ENCODE data around the gene UNC13B.
"Not testable (repeated sequence)": the region's sequence is repeated elsewhere in the genome, so short reads cannot be mapped to it uniquely, and the experiment has no call there.

UNC13B gene

GRCh38 chr9:35220659-35221338 is 59.0 kb downstream of the UNC13B start:
- no peak overlapping the region for H3K9ac ChIP-seq (ENCODE audit: low read length in 5 of 5)
- peaks cover 2 to 13% (median 8%) of the 10 kb centered on the region in 5 donors for H3K9me3 ChIP-seq (ENCODE audit: control insufficient read depth in 5 of 5, low read length in 5 of 5)
- no peaks in the 10 kb centered on the region for H3K4me1 ChIP-seq (ENCODE audit: control insufficient read depth in 5 of 5, insufficient read depth in 5 of 5, low read length in 5 of 5)
- no peak overlapping the region for H3K27ac ChIP-seq (ENCODE audit: low read depth, low read length)
- no peak overlapping the region for H3K4me3 ChIP-seq (ENCODE audit: low read depth in 1 of 5, low read length in 5 of 5)
- H3K27me3 ChIP-seq (ENCODE audit: control insufficient read depth in 5 of 5, insufficient read depth in 4 of 5, low read length in 5 of 5) = no peaks in the 10 kb centered on the region
- peaks cover 0 to 4% (median 0%) of the 10 kb centered on the region in 5 donors for H3K36me3 ChIP-seq (ENCODE audit: control insufficient read depth in 5 of 5, insufficient read depth in 5 of 5, low read length in 5 of 5)

GRCh38 chr9:35225677-35226076 is 63.9 kb downstream of the UNC13B start:
- Histone ChIP-seq H3K4me3 (ENCODE audit: low read depth in 1 of 5, low read length in 5 of 5) (no peak overlapping the region), H3K4me1 (ENCODE audit: control insufficient read depth in 5 of 5, insufficient read depth in 5 of 5, low read length in 5 of 5) (peaks cover 0 to 11% (median 8%) of the 10 kb centered on the region in 5 donors), H3K36me3 (ENCODE audit: control insufficient read depth in 5 of 5, insufficient read depth in 5 of 5, low read length in 5 of 5) (peaks cover 0 to 4% (median 0%) of the 10 kb centered on the region in 5 donors), H3K27me3 (ENCODE audit: control insufficient read depth in 5 of 5, insufficient read depth in 4 of 5, low read length in 5 of 5) (no peaks in the 10 kb centered on the region), H3K9me3 (ENCODE audit: control insufficient read depth in 5 of 5, low read length in 5 of 5) (peaks cover 2 to 11% (median 8%) of the 10 kb centered on the region in 5 donors), H3K9ac (ENCODE audit: low read length in 5 of 5) (no peak overlapping the region), H3K27ac (ENCODE audit: low read depth, low read length) (no peak overlapping the region)

- H3K9ac ChIP-seq (ENCODE audit: low read length in 5 of 5) = no peak overlapping the region
- no peak overlapping the region for H3K4me3 ChIP-seq (ENCODE audit: low read depth in 1 of 5, low read length in 5 of 5)
- peaks cover 0 to 6% (median 0%) of the 10 kb centered on the region in 5 donors for H3K36me3 ChIP-seq (ENCODE audit: control insufficient read depth in 5 of 5, insufficient read depth in 5 of 5, low read length in 5 of 5)
- H3K4me1 ChIP-seq (ENCODE audit: control insufficient read depth in 5 of 5, insufficient read depth in 5 of 5, low read length in 5 of 5) = peaks cover 0 to 11% (median 8%) of the 10 kb centered on the region in 5 donors
- peaks cover 2 to 11% (median 8%) of the 10 kb centered on the region in 5 donors for H3K9me3 ChIP-seq (ENCODE audit: control insufficient read depth in 5 of 5, low read length in 5 of 5)
- H3K27me3 ChIP-seq (ENCODE audit: control insufficient read depth in 5 of 5, insufficient read depth in 4 of 5, low read length in 5 of 5) = no peaks in the 10 kb centered on the region
- no peak overlapping the region for H3K27ac ChIP-seq (ENCODE audit: low read depth, low read length)
These were observed 64.8 kb downstream of the UNC13B start for GRCh38 chr9:35226651-35227050.

- H3K27ac ChIP-seq (ENCODE audit: low read depth, low read length) = no peak overlapping the region
These were observed 65.5 kb downstream of the UNC13B start for GRCh38 chr9:35227284-35227683.

GRCh38 chr9:35229066-35229778 is 67.4 kb downstream of the UNC13B start:
- Histone ChIP-seq H3K9ac (ENCODE audit: low read length in 5 of 5) (no peak overlapping the region), H3K4me1 (ENCODE audit: control insufficient read depth in 5 of 5, insufficient read depth in 5 of 5, low read length in 5 of 5) (peaks cover 0 to 11% (median 8%) of the 10 kb centered on the region in 5 donors), H3K36me3 (ENCODE audit: control insufficient read depth in 5 of 5, insufficient read depth in 5 of 5, low read length in 5 of 5) (peaks cover 0 to 2% (median 0%) of the 10 kb centered on the region in 5 donors), H3K27me3 (ENCODE audit: control insufficient read depth in 5 of 5, insufficient read depth in 4 of 5, low read length in 5 of 5) (no peaks in the 10 kb centered on the region), H3K27ac (ENCODE audit: low read depth, low read length) (no peak overlapping the region), H3K9me3 (ENCODE audit: control insufficient read depth in 5 of 5, low read length in 5 of 5) (no peaks in the 10 kb centered on the region), H3K4me3 (ENCODE audit: low read depth in 1 of 5, low read length in 5 of 5) (no peak overlapping the region)

More at GRCh38 chr9:35227284-35227683, 65.5 kb downstream of the UNC13B start:
- H3K4me1 ChIP-seq (ENCODE audit: control insufficient read depth in 5 of 5, insufficient read depth in 5 of 5, low read length in 5 of 5) = peaks cover 0 to 11% (median 8%) of the 10 kb centered on the region in 5 donors
- H3K9me3 ChIP-seq (ENCODE audit: control insufficient read depth in 5 of 5, low read length in 5 of 5) = peaks cover 2 to 11% (median 8%) of the 10 kb centered on the region in 5 donors
- H3K27me3 ChIP-seq (ENCODE audit: control insufficient read depth in 5 of 5, insufficient read depth in 4 of 5, low read length in 5 of 5) = no peaks in the 10 kb centered on the region
- peaks cover 0 to 6% (median 0%) of the 10 kb centered on the region in 5 donors for H3K36me3 ChIP-seq (ENCODE audit: control insufficient read depth in 5 of 5, insufficient read depth in 5 of 5, low read length in 5 of 5)
- H3K4me3 ChIP-seq (ENCODE audit: low read depth in 1 of 5, low read length in 5 of 5) = no peak overlapping the region
- H3K9ac ChIP-seq (ENCODE audit: low read length in 5 of 5) = no peak overlapping the region

GRCh38 chr9:35229779-35230143 is 68.0 kb downstream of the UNC13B start:
- no peaks in the 10 kb centered on the region for H3K27me3 ChIP-seq (ENCODE audit: control insufficient read depth in 5 of 5, insufficient read depth in 4 of 5, low read length in 5 of 5)
- H3K27ac ChIP-seq (ENCODE audit: low read depth, low read length) = no peak overlapping the region
- no peak overlapping the region for H3K9ac ChIP-seq (ENCODE audit: low read length in 5 of 5)
- no peaks in the 10 kb centered on the region for H3K9me3 ChIP-seq (ENCODE audit: control insufficient read depth in 5 of 5, low read length in 5 of 5)
- peaks cover 0 to 2% (median 0%) of the 10 kb centered on the region in 5 donors for H3K36me3 ChIP-seq (ENCODE audit: control insufficient read depth in 5 of 5, insufficient read depth in 5 of 5, low read length in 5 of 5)
- H3K4me1 ChIP-seq (ENCODE audit: control insufficient read depth in 5 of 5, insufficient read depth in 5 of 5, low read length in 5 of 5) = peaks cover 0 to 11% (median 8%) of the 10 kb centered on the region in 5 donors
- no peak overlapping the region for H3K4me3 ChIP-seq (ENCODE audit: low read depth in 1 of 5, low read length in 5 of 5)

- Histone ChIP-seq H3K27ac (ENCODE audit: low read depth, low read length) (no peak overlapping the region), H3K9ac (ENCODE audit: low read length in 5 of 5) (no peak overlapping the region), H3K27me3 (ENCODE audit: control insufficient read depth in 5 of 5, insufficient read depth in 4 of 5, low read length in 5 of 5) (no peaks in the 10 kb centered on the region), H3K9me3 (ENCODE audit: control insufficient read depth in 5 of 5, low read length in 5 of 5) (no peaks in the 10 kb centered on the region), H3K36me3 (ENCODE audit: control insufficient read depth in 5 of 5, insufficient read depth in 5 of 5, low read length in 5 of 5) (peaks cover 0 to 7% (median 4%) of the 10 kb centered on the region in 5 donors), H3K4me3 (ENCODE audit: low read depth in 1 of 5, low read length in 5 of 5) (no peak overlapping the region), H3K4me1 (ENCODE audit: control insufficient read depth in 5 of 5, insufficient read depth in 5 of 5, low read length in 5 of 5) (peaks cover 0 to 4% (median 0%) of the 10 kb centered on the region in 5 donors)
These were observed 71.2 kb downstream of the UNC13B start for GRCh38 chr9:35232867-35233544.

GRCh38 chr9:35236692-35237091 is 74.9 kb downstream of the UNC13B start:
- no peak overlapping the region for H3K27ac ChIP-seq (ENCODE audit: low read depth, low read length)
- H3K36me3 ChIP-seq (ENCODE audit: control insufficient read depth in 5 of 5, insufficient read depth in 5 of 5, low read length in 5 of 5) = peaks cover 0 to 7% (median 2%) of the 10 kb centered on the region in 5 donors
- H3K27me3 ChIP-seq (ENCODE audit: control insufficient read depth in 5 of 5, insufficient read depth in 4 of 5, low read length in 5 of 5) = no peaks in the 10 kb centered on the region
- H3K4me3 ChIP-seq (ENCODE audit: low read depth in 1 of 5, low read length in 5 of 5) = no peak overlapping the region
- H3K9ac ChIP-seq (ENCODE audit: low read length in 5 of 5) = no peak overlapping the region
- H3K9me3 ChIP-seq (ENCODE audit: control insufficient read depth in 5 of 5, low read length in 5 of 5) = no peaks in the 10 kb centered on the region
- no peaks in the 10 kb centered on the region for H3K4me1 ChIP-seq (ENCODE audit: control insufficient read depth in 5 of 5, insufficient read depth in 5 of 5, low read length in 5 of 5)

- Histone ChIP-seq H3K27me3 (ENCODE audit: control insufficient read depth in 5 of 5, insufficient read depth in 4 of 5, low read length in 5 of 5) (no peaks in the 10 kb centered on the region), H3K36me3 (ENCODE audit: control insufficient read depth in 5 of 5, insufficient read depth in 5 of 5, low read length in 5 of 5) (peaks cover 0 to 7% (median 2%) of the 10 kb centered on the region in 5 donors), H3K9ac (ENCODE audit: low read length in 5 of 5) (no peak overlapping the region), H3K4me3 (ENCODE audit: low read depth in 1 of 5, low read length in 5 of 5) (no peak overlapping the region), H3K27ac (ENCODE audit: low read depth, low read length) (no peak overlapping the region), H3K9me3 (ENCODE audit: control insufficient read depth in 5 of 5, low read length in 5 of 5) (no peaks in the 10 kb centered on the region), H3K4me1 (ENCODE audit: control insufficient read depth in 5 of 5, insufficient read depth in 5 of 5, low read length in 5 of 5) (no peaks in the 10 kb centered on the region)
These were observed 75.5 kb downstream of the UNC13B start for GRCh38 chr9:35237311-35237710.

- not testable (repeated sequence) for H3K4me1 ChIP-seq (ENCODE audit: control insufficient read depth in 5 of 5, insufficient read depth in 5 of 5, low read length in 5 of 5); H3K27ac ChIP-seq (ENCODE audit: low read depth, low read length); H3K4me3 ChIP-seq (ENCODE audit: low read depth in 1 of 5, low read length in 5 of 5); H3K27me3 ChIP-seq (ENCODE audit: control insufficient read depth in 5 of 5, insufficient read depth in 4 of 5, low read length in 5 of 5); H3K9me3 ChIP-seq (ENCODE audit: control insufficient read depth in 5 of 5, low read length in 5 of 5); H3K9ac ChIP-seq (ENCODE audit: low read length in 5 of 5)
- H3K36me3 ChIP-seq (ENCODE audit: control insufficient read depth in 5 of 5, insufficient read depth in 5 of 5, low read length in 5 of 5) = peaks cover 5 to 15% (median 7%) of the 10 kb centered on the region in 5 donors
These were observed 84.1 kb downstream of the UNC13B start for GRCh38 chr9:35245945-35246344.

Data from subcutaneous abdominal adipose tissue (tissue), 5 donors.